Renal cortical epithelial cell (primary cell): ENCODE results near the gene ZHX3. TPM values are rescaled to one million over a fixed set of nuclear protein-coding genes. Genes with fewer than 3 reads are reported as not detected.
"Not testable (repeated sequence)": the region's sequence is repeated elsewhere in the genome, so short reads cannot be mapped to it uniquely, and the experiment has no call there.

Source experiments
- DNase-seq: peaks from one replicate; pipeline ENCODE4 v3.0.0-alpha.2; 2011; ENCODE audit warnings: low read depth
- total RNA-seq: library from RNA; depleted of rRNA; stranded (reverse); fragments of >200 nt; gene quantifications from 2 replicates; pipeline ENCODE4 v1.2.3, GENCODE V29; 2014

Gene ZHX3
- total RNA-seq, 1 donor from 2014 or later: 59.4 TPM

DNA sequence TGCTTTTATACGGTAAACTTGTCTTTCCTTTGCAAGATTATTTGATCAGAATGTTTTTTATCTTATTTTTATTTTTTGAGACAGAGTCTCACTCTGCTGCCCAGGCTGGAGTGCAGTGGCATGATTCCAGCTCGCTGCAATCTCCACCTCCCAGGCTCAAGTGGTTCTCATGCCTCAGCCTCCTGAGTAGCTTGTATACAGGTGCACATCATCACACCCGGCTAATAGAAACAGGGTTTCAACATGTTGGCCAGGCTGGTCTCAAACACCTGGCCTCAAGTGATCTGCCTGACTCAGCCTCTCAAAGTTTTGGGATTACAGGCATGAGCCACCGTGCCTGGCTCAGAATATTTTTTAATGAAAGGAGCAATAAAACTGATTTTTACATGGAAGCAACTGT, 14.2 kb upstream of the ZHX3 start:
- no peak for DNase-seq

DNA sequence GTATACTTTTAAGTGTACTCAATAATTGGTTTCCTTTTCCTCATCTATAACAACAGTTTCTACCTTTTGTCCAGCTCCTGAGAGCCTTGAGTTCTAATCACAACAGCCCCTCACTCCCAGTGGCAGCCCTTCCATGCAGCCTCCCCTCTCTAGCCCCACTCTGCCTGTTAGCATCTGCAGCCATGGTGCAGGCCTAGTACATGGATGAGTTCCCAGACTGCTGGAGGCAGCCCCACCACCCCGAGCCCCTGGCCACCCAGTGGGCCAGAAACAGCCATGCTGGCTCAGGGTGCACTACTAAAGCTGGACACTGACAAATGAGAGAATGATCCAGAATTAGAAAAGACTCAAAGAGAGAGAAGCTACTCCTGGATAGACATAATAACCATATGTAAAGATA, 13.4 kb upstream of the ZHX3 start:
- no peak for DNase-seq

DNA sequence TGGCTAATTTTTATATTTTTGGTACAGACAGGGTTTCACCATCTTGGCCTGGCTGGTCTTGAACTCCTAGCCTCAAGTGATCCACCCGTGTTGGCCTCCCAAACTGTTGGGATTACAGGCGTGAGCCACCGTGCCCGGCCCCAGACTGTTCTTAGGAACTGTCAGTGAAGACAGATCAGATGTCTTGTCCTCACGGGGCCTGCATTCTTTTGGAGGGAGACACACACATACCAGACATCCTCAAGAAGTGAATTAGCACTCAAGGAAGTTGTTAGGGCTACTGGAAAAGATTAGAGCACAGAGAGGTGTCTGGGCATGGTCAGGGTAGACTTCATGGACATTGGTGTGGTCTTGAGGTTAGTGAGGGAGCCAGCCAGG, 12.8 kb upstream of the ZHX3 start:
- no peak for DNase-seq

DNA sequence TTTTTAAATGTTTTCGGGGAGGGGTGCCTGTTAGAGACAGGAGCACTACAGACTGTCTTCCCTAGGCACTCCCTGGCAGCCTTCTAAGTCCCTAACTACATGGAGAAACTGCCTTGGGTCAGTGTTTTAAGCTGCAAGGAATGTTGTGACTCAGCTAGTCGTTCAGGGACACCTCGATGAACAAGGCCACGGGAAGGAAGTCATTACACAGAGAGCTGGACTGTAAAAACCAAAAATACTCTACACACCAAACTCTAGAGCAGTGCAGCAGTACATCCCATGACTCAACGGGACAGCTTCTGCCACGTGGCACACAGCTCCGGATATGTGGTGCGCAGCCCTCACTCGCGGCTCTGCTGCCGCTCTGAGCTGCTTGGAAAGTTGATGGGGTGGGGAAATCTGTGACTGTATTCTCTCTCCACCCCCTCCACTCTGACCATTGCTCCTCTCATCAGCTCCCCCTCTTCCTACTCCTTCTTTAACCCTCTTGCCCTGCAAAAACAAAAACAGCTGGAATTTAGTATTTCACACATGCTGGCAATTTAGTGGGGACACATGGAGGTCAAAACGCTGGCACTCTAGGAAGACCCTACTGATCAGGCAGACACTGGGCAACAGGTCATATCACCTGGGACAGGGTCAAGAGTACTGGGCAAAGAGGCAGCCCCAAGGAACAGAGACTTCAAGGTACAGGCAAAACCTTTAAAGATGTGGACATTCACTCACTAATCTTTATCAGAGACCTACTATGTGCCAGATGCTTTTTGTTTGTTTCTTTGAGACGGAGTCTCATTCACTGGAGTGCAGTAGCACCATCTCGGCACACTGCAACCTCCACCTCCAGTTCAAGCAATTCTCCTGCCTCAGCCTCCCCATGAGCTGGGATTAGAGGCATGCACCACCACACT, 12.2 kb upstream of the ZHX3 start:
- peak; percentile 100 for DNase-seq

DNA sequence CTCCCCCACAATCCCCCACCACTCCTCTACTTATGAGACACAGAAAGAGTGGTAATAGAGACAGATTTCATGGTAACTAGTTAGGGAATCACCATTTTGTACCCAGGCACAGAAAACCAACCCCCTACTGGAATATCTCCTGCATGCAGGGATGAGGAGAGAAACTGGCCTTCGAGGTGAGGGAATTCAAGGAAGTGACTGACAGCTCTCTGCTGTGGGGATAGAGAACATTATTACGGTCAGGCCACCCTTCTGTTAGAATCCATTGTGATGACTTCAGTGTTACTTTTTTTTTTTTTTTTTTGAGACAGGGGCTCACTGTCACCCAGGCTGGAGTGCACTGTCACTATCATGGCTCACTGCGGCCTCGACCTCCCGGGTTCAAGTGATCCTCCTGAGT, 9.6 kb upstream of the ZHX3 start:
- DNase-seq: no peak

DNA sequence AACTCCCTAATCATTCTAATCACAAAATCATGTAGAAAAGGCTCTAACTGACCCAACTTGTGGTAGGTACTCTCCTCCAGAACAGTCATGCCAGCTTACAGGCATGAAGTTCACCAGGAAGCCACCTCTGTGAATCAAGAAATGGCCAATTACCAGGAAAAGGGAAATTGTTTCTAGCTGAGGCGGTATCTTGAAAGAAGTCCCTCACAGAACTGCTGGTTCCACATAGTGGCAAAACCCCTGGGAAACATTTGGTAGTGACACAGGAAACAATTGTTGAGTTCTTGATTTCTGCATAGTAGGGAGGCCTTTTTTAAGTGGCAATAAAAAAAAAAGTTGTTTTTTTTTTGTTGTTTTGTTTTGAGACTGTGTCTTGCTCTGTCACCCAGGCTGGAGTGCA, 3.4 kb upstream of the ZHX3 start:
- DNase-seq: no peak

DNA sequence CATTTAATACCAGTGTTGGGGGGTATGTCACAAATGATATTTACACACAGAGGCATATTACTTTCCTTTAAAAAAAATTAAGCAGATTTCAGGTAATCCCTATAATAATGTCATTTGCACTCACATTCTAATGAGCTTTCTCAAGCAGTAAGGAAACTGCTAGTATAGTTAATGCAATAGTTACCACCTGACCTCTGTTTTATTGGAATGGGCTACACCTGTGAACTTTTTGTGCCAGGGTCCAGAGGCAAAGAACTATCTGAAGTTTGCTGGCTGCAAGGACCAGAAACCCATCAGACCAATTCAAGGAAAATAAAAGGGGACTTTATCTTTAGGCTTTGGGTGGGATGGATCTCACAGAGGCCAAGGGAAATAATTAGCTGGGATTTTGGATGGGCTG, 2.9 kb upstream of the ZHX3 start:
- no peak for DNase-seq

DNA sequence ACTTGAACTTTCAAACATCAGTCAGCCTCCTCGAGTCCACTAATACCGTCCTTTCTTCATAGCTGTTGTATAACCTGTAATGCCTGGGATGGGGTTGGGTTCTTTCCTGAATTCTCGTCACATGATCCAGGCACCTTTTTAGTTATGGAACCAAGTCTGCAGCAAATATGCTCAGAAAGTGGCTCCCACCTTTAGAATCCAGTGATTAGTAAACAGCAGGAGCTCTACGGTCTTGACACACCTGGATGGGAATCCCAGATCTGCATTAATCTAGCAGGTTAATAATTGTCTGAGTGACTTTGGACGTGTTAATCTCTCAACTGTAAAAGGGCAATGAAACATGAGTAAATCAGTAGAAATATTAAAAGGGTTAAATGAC, 729 bp upstream of the ZHX3 start:
- peak; percentile 71 for DNase-seq

DNA sequence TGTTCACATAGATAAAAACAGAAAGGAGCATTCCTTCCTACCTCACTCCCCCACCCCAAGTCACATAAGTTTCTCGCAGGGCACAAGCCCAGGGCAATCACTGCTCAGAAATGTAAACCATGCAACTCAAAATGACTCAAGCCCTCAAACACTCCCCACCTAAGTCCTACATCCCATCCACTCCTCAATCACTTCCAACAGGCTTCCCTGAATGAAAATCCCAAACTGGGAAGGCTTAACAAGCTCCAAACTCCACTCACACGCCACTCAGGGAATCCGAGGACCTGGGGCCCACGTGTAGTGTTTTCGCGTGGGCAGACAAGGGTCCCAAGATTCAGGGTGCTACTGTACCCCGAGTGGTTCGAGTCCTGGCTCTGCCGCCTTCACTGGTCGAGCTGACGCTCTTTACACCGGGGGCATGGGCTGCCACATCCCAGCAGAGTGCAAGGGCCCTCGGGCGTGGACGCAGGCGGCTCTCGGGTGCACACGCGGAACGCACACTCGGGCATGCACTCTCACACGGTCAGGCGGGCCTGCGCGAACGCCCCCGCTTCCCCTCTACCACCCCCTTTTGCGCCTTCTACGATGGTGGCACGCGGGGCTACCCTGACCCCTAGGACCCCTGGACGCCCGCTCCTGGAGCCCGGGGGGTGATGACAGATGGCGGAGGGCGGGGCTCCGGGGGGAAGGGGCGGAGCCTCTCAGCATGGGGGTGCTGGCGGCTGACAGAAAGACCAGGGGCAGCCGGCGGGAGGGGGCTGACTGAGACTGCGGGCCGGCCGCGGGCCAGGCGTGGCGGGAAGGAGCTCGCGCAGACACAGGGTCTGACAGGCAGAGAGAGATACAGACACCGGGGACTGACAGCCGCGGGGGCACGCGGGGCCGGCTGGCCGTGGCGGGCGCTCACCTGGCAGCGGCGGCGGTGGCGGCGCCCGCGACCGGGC, 657 bp downstream of the ZHX3 start:
- DNase-seq: peak; percentile 86

DNA sequence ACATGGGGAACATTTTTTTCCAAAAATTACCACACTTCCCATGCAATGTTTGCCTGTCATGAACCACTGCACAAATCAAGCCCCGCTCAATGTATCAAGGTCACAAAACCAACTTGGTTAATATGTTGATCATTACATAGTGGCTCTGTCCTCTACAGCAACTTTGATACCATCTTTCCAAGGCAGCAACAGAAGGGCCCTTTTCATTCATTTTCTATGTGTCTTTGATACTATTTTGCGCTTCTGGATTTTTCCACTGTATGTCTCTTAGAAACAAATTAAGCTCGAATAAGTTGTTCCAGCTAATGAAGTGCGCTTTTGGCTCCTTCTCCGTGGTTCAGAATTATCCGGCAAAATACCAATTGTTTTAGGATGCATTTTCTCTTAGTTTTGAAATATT, 1.5 kb downstream of the ZHX3 start:
- peak; percentile 79 for DNase-seq

DNA sequence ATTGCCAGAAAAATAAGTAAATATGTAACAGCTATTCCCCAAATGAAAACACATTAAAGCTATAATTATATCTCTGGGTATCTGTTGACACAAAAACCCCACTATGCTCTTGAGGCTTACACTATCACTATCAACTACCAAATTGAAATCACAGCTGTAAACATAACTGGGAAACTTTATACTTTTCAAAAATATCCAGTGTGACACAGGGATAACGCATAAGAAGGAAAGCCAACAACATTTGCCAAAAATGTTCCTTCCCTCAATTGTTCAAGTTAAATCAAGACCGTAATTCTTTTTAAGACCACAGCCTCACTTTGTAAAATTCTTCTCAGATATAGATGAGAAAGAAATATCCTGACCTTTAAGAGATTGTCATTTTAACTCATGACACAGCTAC, 3.1 kb downstream of the ZHX3 start:
- no peak for DNase-seq

DNA sequence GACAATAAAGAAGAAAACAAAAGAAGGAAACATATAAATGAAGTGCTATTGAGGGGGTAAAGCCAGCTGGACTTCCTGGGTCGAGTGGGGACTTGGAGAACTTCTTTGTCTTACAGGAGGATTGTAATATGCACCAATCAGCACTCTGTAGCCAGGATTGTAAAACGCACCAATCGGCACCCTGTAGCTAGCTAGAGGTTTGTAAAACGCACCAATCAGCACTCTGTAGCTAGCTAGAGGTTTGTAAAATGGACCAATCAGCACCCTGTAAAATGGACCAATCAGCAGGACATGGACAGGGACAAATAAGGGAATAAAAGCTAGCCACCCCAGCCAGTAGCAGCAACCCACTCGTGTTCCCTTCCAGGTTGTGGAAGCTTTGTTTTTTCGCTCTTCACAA, 5.5 kb downstream of the ZHX3 start:
- not testable (repeated sequence) for DNase-seq

DNA sequence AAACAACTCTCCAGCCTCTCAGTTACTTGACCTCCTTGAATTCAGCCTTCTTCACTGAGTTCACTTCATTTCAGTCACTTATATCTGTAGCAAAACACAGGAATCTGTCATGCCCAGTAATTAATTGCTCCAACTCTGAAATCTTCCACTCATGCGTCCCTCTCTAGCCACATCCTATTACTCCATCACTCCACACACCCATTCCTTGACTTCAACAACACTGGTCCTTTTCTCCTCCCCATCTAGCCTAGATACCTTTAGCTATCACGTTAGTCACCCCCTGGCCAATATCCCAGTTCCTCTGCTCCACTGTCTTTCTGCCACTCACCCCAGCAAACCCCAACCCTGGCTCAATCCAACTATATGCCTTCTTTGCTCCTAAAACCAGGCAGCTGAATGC, 7.7 kb downstream of the ZHX3 start:
- DNase-seq: peak; percentile 93

DNA sequence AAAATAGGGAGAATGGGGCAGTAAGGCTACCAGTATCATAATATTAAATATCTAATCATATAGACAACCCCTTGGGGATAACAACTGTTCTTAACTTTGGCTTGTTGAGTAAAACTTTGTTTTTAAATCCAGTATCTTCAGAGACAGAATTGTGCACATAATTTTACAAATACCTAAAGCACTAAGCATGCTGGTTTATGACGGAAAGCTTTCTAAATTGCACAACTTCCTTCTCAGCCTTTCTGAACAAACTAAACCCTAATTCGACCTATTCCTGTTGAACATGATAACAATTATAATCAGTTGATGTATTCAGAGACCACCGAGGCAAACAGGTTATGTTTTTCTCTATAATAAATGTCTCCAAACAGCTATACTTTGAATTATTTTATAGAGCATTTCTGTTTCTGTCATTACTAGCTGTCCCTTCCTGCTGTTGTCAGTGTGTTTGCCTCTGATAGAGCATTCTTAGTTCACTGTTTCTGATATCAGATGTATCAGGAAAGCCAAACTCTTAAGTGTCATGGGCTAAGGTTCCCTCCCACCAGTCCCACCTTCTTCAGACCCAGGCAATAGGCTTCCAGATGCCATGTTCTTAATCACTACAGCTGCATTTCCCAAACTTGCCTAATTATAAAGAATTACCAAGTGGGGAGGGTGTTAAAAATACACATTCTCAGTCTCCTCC, 8.7 kb downstream of the ZHX3 start:
- no peak for DNase-seq

DNA sequence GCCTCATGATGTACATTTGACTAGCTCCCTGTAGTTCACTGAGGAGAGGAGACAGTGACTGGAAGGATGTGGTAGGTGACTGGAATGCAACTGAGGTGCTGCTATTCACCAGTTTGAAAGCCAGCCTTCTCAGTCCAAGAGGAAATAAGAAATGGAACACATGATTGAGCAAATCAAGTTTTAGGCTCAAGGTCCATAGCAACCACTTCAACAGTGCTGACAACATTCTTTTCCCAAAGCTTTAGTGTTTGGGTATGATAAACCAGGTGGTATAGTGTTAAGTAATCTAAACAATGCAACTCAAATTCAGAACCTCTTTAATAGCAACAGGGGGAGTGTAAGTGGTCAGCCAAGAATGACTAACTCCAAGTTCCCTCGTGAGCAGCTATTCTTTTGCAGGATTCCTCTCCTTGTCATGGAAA, 9.2 kb downstream of the ZHX3 start:
- DNase-seq: peak; percentile 99

DNA sequence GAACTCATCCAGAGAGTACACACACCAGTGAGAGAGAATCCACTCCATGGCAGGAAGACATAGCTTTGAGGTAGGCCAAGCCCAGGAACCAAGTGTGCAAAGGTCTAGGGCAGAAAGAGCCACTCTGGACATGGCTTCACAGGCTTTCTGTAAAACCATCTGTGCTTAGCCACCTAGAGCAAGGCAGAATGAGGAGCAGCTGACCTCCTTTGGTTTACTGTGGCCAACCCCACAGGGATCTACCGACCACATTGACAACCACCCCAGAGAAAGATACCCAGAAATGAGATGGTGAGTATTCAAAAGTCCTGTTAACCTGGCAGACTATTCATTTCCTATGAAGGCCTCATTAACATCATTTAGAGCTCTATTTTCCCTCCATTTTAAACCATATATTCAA, 10.5 kb downstream of the ZHX3 start:
- no peak for DNase-seq

DNA sequence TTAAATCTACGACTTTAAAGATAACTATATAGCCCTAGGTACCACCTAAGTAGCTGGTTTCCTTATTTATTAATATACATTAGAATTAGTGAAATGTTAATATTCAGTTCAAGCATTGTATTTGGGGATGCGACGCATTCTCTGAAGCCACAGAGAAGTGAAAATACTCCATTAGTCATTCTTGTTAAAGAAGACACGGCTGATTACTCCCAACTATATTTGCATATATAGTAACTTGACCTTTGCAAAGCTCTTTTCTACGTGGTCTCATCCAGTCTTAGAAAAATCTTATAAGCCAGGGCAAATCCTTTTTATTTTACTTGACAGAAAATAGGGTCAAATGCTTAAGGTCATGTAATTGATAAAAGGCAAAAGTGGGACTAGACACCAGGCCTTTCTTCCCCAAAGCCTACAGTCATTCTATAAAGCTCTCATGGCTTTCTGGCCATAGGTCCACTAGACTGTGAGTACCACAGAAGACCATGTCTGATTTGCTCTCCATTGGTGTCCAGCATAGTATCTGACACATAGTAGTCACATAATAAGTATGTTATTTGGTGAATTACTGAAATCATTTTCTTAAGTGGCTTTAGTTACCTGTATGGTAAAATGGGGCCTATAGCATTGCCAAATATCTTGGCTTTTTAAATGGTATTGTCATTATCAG, 11.3 kb downstream of the ZHX3 start:
- DNase-seq: peak; percentile 52

DNA sequence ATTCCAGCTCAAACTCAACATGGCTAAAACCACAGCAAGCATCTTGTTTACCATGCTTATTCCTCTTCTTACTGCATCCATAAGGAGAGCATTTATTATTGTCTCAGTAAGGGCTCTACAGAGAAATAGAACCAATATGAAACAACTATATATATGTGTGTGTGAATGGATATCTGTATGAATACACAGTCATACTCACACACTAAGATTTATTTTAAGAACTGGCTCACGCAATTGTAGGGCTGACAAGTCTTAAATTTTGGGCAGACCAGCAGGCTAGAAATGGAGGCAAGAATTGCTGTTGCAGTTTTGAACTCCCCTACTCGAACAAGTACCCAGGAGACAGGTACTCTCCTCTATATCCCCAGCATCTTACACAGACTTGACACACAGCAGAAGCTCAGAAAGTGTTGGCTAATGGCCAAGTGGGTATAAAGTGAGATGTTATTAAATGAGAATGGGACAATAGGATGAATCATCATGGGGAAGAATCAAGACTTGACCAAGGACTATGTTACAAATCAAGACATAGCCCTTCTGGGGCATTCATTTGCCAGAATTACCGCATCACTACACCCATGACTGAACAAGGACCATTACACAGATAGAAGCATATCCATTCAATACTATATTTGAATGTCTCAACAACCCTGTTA, 13.0 kb downstream of the ZHX3 start:
- peak; percentile 53 for DNase-seq

DNA sequence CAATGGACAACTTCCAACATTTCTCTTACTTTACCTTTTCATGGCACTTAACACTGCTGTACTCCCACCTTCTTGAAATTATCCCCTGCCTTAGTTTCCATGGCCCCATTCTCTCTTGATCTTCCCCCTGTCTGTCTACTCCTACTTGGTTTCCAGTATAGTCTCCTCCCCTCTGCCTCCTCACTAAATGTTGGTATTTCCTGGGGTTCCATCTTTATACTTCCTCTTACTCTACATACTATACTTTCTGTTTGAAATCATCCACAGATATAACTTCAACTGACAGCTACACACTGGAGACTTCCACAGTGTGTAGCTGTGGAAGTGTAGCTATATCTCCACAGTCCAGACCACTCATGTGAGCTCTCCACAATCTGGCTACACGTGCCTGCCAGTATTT, 13.5 kb downstream of the ZHX3 start:
- no peak for DNase-seq

DNA sequence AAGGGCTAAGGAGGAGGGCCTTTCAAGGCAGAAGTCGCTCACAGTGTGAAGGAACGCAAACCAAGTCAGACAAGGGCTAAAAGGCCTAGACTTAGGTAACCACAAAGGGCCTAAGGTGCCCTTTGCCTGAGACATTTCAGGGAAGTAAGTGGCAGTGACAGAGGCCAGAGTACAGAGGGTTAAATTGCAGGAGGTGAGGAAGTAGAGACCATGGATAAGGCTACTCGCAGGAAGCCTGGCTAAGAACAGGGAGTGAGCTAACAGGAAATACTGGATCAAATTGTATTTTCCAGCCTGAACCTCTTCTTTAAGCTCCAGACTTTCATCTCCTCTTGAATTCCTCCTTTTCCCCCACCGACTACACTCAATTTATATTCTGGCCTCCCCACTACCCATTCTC, 16.6 kb downstream of the ZHX3 start:
- DNase-seq: no peak

DNA sequence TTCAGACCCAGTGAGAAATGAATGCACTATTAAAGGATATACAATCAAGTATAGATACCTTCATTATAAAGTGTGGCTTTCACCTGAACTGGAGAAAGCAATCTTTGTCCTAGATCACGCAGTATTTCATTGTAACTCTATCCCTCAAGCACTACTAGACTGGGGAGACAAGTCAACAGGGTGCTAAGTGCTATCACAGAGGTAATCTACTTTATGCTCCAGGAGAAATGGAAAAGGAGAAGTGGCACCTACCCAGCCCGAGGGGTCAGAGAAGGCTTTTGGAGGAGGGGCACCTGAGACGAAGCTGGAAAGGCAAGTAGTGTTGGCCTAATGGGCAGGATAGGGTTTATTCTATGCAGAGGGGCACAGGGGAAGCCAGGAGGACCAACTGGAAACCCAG, 17.1 kb downstream of the ZHX3 start:
- DNase-seq: no peak
